ENCODE results near the gene ANO4.
"Not testable (repeated sequence)": the region's sequence is repeated elsewhere in the genome, so short reads cannot be mapped to it uniquely, and the experiment has no call there.

The ANO4 gene

GRCh38 chr12:101051151-101051550, 256.6 kb downstream of the ANO4 start:
- Histone ChIP-seq H3K9me3 (ENCODE audit: low read length) (no peaks in the 10 kb centered on the region), H3K4me1 (ENCODE audit: insufficient read depth, low read length) (no peaks in the 10 kb centered on the region), H3K27ac (ENCODE audit: low read depth, low read length) (no peak overlapping the region), H3K27me3 (ENCODE audit: control insufficient read depth in 1 of 2, insufficient read depth in 2 of 2, low read length in 2 of 2) (no peaks in the 10 kb centered on the region), H3K36me3 (ENCODE audit: insufficient read depth, low read length) (no peaks in the 10 kb centered on the region), H3K4me3 (ENCODE audit: low read depth in 1 of 2, low read length in 2 of 2) (no peak overlapping the region), H3K9ac (ENCODE audit: low read length) (no peak overlapping the region)

- Histone ChIP-seq H3K27me3 (ENCODE audit: control insufficient read depth in 1 of 2, insufficient read depth in 2 of 2, low read length in 2 of 2) (no peaks in the 10 kb centered on the region), H3K9me3 (ENCODE audit: low read length) (no peaks in the 10 kb centered on the region), H3K36me3 (ENCODE audit: insufficient read depth, low read length) (no peaks in the 10 kb centered on the region), H3K4me1 (ENCODE audit: insufficient read depth, low read length) (no peaks in the 10 kb centered on the region), H3K9ac (ENCODE audit: low read length) (no peak overlapping the region), H3K4me3 (ENCODE audit: low read depth in 1 of 2, low read length in 2 of 2) (no peak overlapping the region), H3K27ac (ENCODE audit: low read depth, low read length) (no peak overlapping the region)
Measured at GRCh38 chr12:101051901-101052550, 257.4 kb downstream of the ANO4 start.

- Histone ChIP-seq H3K27me3 (ENCODE audit: control insufficient read depth in 1 of 2, insufficient read depth in 2 of 2, low read length in 2 of 2) (no peaks in the 10 kb centered on the region), H3K27ac (ENCODE audit: low read depth, low read length) (no peak overlapping the region), H3K4me1 (ENCODE audit: insufficient read depth, low read length) (no peaks in the 10 kb centered on the region), H3K36me3 (ENCODE audit: insufficient read depth, low read length) (no peaks in the 10 kb centered on the region), H3K4me3 (ENCODE audit: low read depth in 1 of 2, low read length in 2 of 2) (no peak overlapping the region), H3K9ac (ENCODE audit: low read length) (no peak overlapping the region), H3K9me3 (ENCODE audit: low read length) (no peaks in the 10 kb centered on the region)
Measured at GRCh38 chr12:101053203-101053602, 258.6 kb downstream of the ANO4 start.

- Histone ChIP-seq H3K9me3 (ENCODE audit: low read length) (no peaks in the 10 kb centered on the region), H3K4me3 (ENCODE audit: low read depth in 1 of 2, low read length in 2 of 2) (no peak overlapping the region), H3K27me3 (ENCODE audit: control insufficient read depth in 1 of 2, insufficient read depth in 2 of 2, low read length in 2 of 2) (no peaks in the 10 kb centered on the region), H3K36me3 (ENCODE audit: insufficient read depth, low read length) (no peaks in the 10 kb centered on the region), H3K9ac (ENCODE audit: low read length) (no peak overlapping the region), H3K4me1 (ENCODE audit: insufficient read depth, low read length) (no peaks in the 10 kb centered on the region), H3K27ac (ENCODE audit: low read depth, low read length) (no peak overlapping the region)
Measured at GRCh38 chr12:101055940-101056339, 261.4 kb downstream of the ANO4 start.

GRCh38 chr12:101062508-101062907, 267.9 kb downstream of the ANO4 start:
- not testable (repeated sequence) for H3K9me3 ChIP-seq (ENCODE audit: low read length)

GRCh38 chr12:101064721-101065120, 270.1 kb downstream of the ANO4 start:
- Histone ChIP-seq H3K27me3 (ENCODE audit: control insufficient read depth in 1 of 2, insufficient read depth in 2 of 2, low read length in 2 of 2) (no peaks in the 10 kb centered on the region), H3K4me1 (ENCODE audit: insufficient read depth, low read length) (no peaks in the 10 kb centered on the region), H3K9me3 (ENCODE audit: low read length) (no peaks in the 10 kb centered on the region), H3K4me3 (ENCODE audit: low read depth in 1 of 2, low read length in 2 of 2) (no peak overlapping the region), H3K9ac (ENCODE audit: low read length) (no peak overlapping the region), H3K36me3 (ENCODE audit: insufficient read depth, low read length) (no peaks in the 10 kb centered on the region), H3K27ac (ENCODE audit: low read depth, low read length) (no peak overlapping the region)

More at GRCh38 chr12:101062508-101062907, 267.9 kb downstream of the ANO4 start:
- not testable (repeated sequence) for H3K9ac ChIP-seq (ENCODE audit: low read length); H3K27ac ChIP-seq (ENCODE audit: low read depth, low read length); H3K4me1 ChIP-seq (ENCODE audit: insufficient read depth, low read length); H3K36me3 ChIP-seq (ENCODE audit: insufficient read depth, low read length); H3K4me3 ChIP-seq (ENCODE audit: low read depth in 1 of 2, low read length in 2 of 2); H3K27me3 ChIP-seq (ENCODE audit: control insufficient read depth in 1 of 2, insufficient read depth in 2 of 2, low read length in 2 of 2)

- Histone ChIP-seq H3K27ac (ENCODE audit: low read depth, low read length) (no peak overlapping the region), H3K9me3 (ENCODE audit: low read length) (no peaks in the 10 kb centered on the region), H3K36me3 (ENCODE audit: insufficient read depth, low read length) (no peaks in the 10 kb centered on the region), H3K4me3 (ENCODE audit: low read depth in 1 of 2, low read length in 2 of 2) (no peak overlapping the region), H3K9ac (ENCODE audit: low read length) (no peak overlapping the region), H3K4me1 (ENCODE audit: insufficient read depth, low read length) (no peaks in the 10 kb centered on the region), H3K27me3 (ENCODE audit: control insufficient read depth in 1 of 2, insufficient read depth in 2 of 2, low read length in 2 of 2) (no peaks in the 10 kb centered on the region)
Measured at GRCh38 chr12:101066489-101066888, 271.9 kb downstream of the ANO4 start.

GRCh38 chr12:101068402-101068801, 273.8 kb downstream of the ANO4 start:
- H3K27me3 ChIP-seq (ENCODE audit: control insufficient read depth in 1 of 2, insufficient read depth in 2 of 2, low read length in 2 of 2), result no peaks in the 10 kb centered on the region
- no peak overlapping the region for H3K27ac ChIP-seq (ENCODE audit: low read depth, low read length)
- no peaks in the 10 kb centered on the region for H3K4me1 ChIP-seq (ENCODE audit: insufficient read depth, low read length)
- H3K36me3 ChIP-seq (ENCODE audit: insufficient read depth, low read length), result no peaks in the 10 kb centered on the region
- H3K9me3 ChIP-seq (ENCODE audit: low read length), result no peaks in the 10 kb centered on the region
- H3K4me3 ChIP-seq (ENCODE audit: low read depth in 1 of 2, low read length in 2 of 2), result no peak overlapping the region
- no peak overlapping the region for H3K9ac ChIP-seq (ENCODE audit: low read length)

GRCh38 chr12:101068836-101069235, 274.3 kb downstream of the ANO4 start:
- H3K36me3 ChIP-seq (ENCODE audit: insufficient read depth, low read length), result no peaks in the 10 kb centered on the region
- no peak overlapping the region for H3K27ac ChIP-seq (ENCODE audit: low read depth, low read length)
- no peaks in the 10 kb centered on the region for H3K4me1 ChIP-seq (ENCODE audit: insufficient read depth, low read length)
- H3K27me3 ChIP-seq (ENCODE audit: control insufficient read depth in 1 of 2, insufficient read depth in 2 of 2, low read length in 2 of 2), result no peaks in the 10 kb centered on the region
- no peak overlapping the region for H3K9ac ChIP-seq (ENCODE audit: low read length)
- no peak overlapping the region for H3K4me3 ChIP-seq (ENCODE audit: low read depth in 1 of 2, low read length in 2 of 2)
- H3K9me3 ChIP-seq (ENCODE audit: low read length), result no peaks in the 10 kb centered on the region

- Histone ChIP-seq H3K27me3 (ENCODE audit: control insufficient read depth in 1 of 2, insufficient read depth in 2 of 2, low read length in 2 of 2) (no peaks in the 10 kb centered on the region), H3K27ac (ENCODE audit: low read depth, low read length) (no peak overlapping the region), H3K36me3 (ENCODE audit: insufficient read depth, low read length) (no peaks in the 10 kb centered on the region), H3K4me3 (ENCODE audit: low read depth in 1 of 2, low read length in 2 of 2) (no peak overlapping the region), H3K9ac (ENCODE audit: low read length) (no peak overlapping the region), H3K9me3 (ENCODE audit: low read length) (no peaks in the 10 kb centered on the region), H3K4me1 (ENCODE audit: insufficient read depth, low read length) (peaks cover 9% of the 10 kb centered on the region)
Measured at GRCh38 chr12:101074940-101075680, 280.5 kb downstream of the ANO4 start.

- no peak overlapping the region for H3K27ac ChIP-seq (ENCODE audit: low read depth, low read length)
- H3K9me3 ChIP-seq (ENCODE audit: low read length), result no peaks in the 10 kb centered on the region
- no peaks in the 10 kb centered on the region for H3K36me3 ChIP-seq (ENCODE audit: insufficient read depth, low read length)
- no peak overlapping the region for H3K9ac ChIP-seq (ENCODE audit: low read length)
- no peaks in the 10 kb centered on the region for H3K27me3 ChIP-seq (ENCODE audit: control insufficient read depth in 1 of 2, insufficient read depth in 2 of 2, low read length in 2 of 2)
- no peak overlapping the region for H3K4me3 ChIP-seq (ENCODE audit: low read depth in 1 of 2, low read length in 2 of 2)
- H3K4me1 ChIP-seq (ENCODE audit: insufficient read depth, low read length), result peaks cover 9% of the 10 kb centered on the region
Measured at GRCh38 chr12:101076921-101077320, 282.3 kb downstream of the ANO4 start.

Measured in muscle layer of colon (tissue), 2 donors.